ENCODE data around the gene TIMM13.
"Not testable (repeated sequence)": the region's sequence is repeated elsewhere in the genome, so short reads cannot be mapped to it uniquely, and the experiment has no call there.

The TIMM13 gene

DNA sequence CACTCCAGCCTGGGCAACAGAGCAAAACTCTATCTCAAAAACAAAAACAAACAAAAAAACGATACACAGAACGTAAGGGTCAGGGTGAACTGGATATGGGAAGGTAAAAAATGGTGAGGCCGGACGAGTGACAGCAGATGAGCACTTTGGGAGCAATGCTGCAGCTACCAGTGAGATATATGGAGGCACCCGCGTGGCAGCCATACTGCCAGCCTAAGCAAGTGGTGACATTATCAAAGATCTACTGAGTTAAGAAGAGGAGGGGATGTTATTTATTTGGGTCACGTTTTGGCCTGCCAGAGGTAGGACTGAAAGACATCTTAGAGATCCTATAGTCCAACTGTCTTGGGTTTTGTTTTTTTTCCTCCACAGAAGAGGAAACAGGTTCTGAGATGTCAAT, 14.2 kb downstream of the TIMM13 start:
- no peak for DNase-seq

- no peak for DNase-seq
Observed at GRCh38 chr19:2412449-2412848, 14.9 kb downstream of the TIMM13 start.

GRCh38 chr19:2411709-2412108, 15.7 kb downstream of the TIMM13 start:
- DNase-seq: no peak

- DNase-seq: no peak
Observed at GRCh38 chr19:2410023-2410422, 17.4 kb downstream of the TIMM13 start.

- DNase-seq: no peak
Observed at GRCh38 chr19:2409352-2409912, 18.0 kb downstream of the TIMM13 start.

- DNase-seq: no peak
Observed at GRCh38 chr19:2408247-2408646, 19.1 kb downstream of the TIMM13 start.

DNA sequence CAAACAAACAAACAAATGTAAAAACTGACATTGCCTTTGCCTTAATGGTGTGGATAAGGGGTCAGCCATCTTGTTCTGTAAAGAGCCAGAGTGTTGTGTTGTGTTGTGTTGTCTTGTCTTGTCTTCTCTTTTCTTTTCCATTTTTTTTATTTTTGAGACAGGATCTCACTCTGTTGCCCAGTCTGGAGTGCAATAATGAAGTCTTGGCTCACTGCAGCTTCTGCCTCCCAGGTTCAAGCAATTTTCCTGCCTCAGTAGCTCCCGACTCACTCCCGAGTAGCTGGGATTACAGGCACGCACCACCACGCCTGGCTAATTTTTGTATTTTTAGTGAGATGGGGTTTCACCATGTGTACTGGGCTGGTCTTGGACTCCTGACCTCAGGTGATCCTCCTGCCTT, 27.8 kb downstream of the TIMM13 start:
- no peak for DNase-seq

GRCh38 chr19:2398735-2399305, 28.6 kb downstream of the TIMM13 start:
- DNase-seq: no peak

DNA sequence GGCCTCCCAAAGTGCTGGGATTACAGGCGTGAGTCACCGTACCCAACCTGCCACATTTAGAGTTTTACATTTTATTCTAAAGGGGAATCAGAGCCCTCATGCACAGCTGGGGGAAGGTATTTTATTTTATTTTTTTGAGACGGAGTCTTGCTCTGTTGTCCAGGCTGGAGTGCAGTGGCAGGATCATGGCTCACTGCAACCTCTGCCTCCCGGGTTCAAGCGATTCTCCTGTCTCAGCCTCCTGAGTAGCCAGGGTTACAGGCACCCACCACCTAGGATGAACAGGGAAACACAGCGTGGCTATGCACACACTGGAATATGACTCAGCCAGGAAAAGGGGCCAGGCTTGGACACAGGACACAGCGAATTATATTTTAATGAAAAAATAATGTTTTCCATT, 30.2 kb downstream of the TIMM13 start:
- not testable (repeated sequence) for DNase-seq

- not testable (repeated sequence) for DNase-seq
Observed at GRCh38 chr19:2395293-2395829, 32.0 kb downstream of the TIMM13 start.

GRCh38 chr19:2394442-2395292, 32.7 kb downstream of the TIMM13 start:
- no peak for DNase-seq

GRCh38 chr19:2394054-2394441, 33.3 kb downstream of the TIMM13 start:
- no peak for DNase-seq

DNA sequence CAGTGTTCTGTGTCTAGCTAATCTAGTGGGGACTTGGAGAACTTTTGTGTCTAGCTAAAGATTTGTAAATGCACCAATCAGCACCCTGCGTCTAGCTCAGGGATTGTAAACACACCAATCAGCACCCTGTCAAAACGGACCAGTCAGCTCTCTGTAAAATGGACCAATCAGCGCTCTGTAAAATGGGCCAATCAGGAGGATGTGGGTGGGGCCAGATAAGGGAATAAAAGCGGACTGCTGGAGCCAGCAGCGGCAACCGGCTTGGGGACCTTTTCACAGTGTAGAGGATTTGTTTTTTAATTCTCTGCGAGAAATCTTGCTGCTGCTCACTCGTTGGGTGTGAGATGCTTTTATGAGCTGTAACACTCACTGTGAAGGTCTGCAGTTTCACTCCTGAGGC, 34.5 kb downstream of the TIMM13 start:
- DNase-seq: peak; percentile 34

GRCh38 chr19:2392366-2392765, 35.0 kb downstream of the TIMM13 start:
- no peak for DNase-seq

DNA sequence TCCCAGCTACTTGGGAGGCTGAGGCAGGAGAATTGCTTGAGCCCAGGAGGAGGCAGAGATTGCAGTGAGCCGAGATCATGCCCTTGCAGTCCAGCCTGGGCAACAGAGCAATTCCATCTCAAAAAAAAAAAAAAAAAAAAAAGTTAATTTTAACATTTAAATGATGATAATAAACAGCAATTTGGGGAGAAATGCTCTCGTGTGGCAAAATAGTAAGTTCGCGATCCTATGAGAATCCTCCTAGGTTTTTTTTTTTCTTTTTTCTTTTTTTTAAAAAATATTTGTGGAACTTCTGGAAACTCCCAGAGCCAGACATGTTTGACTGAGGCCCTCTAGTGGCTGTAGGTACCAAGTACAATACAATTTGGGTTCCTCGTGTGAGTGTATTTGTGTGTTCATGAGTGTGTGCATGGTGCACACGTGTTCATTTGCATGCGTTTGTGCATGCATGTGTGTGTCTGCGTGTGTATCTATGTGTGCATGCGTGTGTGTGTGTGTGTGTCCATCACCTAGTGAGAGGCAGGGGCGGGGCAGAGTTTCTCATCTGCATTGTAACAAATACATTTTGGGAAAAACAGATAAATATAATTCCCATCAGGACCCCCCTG, 36.2 kb downstream of the TIMM13 start:
- peak; percentile 79 for DNase-seq

- no peak for DNase-seq
Observed at GRCh38 chr19:2389594-2389993, 37.8 kb downstream of the TIMM13 start.

DNA sequence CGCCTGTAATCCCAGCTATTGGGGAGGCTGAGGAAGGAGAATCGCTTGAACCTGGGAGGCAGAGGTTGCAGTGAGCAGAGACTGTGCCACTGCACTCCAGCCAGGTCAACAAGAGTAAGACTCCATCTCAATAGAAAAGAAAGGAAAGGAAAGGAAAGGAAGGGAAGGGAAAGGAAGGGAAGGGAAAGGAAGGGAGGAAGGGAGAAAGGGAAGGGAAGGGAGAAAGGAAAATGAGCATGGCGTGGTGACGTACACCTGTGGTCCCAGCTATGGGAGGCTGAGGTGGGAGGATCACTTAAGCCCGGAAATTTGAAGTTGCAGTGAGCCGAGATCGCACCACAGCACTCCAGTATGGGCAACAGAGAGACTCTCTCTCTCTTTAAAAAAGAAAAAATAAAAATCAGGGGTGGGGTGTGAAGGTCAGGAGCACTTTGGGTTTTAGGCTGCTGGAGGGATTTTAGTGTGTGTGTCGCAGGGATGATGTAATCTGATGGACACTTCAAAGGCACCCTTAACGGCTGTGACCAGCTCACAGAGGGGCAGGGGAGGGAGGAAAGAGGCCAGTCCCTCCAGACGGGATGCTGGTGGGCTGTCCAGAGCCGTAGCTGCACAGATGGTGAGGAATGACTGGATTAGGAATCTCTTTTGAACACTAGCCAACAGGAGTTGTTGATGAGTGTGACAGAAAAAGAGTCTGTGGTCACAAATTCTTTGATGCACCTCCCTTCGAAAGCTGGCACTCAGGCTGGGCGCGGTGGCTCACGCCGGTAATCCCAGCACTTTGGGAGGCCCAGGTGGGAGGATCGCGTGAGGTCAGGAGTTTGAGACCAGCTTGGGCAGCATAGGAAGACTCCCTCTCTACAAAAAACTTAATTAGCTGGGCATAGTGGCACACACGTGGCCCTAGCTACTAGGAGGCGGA, 39.8 kb downstream of the TIMM13 start:
- no peak for DNase-seq

GRCh38 chr19:2385053-2385721, 42.2 kb downstream of the TIMM13 start:
- peak; percentile 85 for DNase-seq

DNA sequence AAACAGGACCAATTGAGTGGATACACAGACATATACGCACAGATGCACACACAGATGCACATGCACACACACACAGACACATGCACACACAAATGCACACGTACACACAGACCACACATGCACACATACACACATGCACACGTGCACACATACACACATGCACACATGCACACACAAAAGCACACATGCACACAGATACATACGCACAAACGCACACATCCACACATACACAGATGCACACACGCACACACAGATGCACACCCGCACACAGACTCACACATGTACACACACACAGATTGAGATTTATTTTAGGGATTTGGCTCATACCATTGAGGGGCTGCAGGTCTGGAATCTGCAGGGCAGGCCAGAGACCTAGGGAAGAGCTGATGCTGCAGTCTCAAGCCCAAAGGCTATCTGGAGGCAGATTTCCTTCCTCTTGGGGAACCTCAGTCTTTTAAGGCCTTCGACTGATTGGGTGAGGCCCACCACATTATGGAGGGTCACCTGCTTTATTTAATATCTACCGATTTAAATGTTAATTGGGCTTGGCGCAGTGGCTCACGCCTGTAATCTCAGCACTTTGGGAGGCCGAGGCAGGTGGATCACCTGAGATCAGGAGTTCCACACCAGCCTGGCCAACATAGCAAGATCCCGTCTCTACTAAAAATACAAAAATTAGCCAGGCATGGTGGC, 44.7 kb downstream of the TIMM13 start:
- DNase-seq: no peak

GRCh38 chr19:2381148-2381820, 46.1 kb downstream of the TIMM13 start:
- DNase-seq: no peak

- DNase-seq: no peak
Observed at GRCh38 chr19:2380567-2380966, 46.8 kb downstream of the TIMM13 start.

All from NCI-H69 (cell line).